T-helper 1 cell treated with Interleukin-12 subunit alpha and Interleukin-12 subunit beta and Interleukin-4 antibody, amounts not matched to agents 30 ng/mL and 1 ng/mL, for 36 hours (primary cell): Measurements from ENCODE around the gene SLC26A3. TPM values are rescaled to one million over a fixed set of nuclear protein-coding genes. Genes with fewer than 3 reads are reported as not detected.

Experiments
- intact Hi-C: fragments of 100-400 bp; cut with micrococcal nuclease; formaldehyde crosslinking; loops from one replicate; pipeline ENCODE4 v1.15.1; 2024
- total RNA-seq: library from RNA; stranded (reverse); gene quantifications from 2 replicates; pipeline ENCODE4 v1.2.3, GENCODE V29; 2022

SLC26A3 gene
- total RNA-seq, 1 donor from 2014 or later = not detected

GRCh38 chr7:107751113-107751512 is 51.9 kb downstream of the SLC26A3 start:
- intact Hi-C loops = no loop called here

- intact Hi-C loops = loop anchor here (10.0 kb wide), 1 partner anchor 701 kb away; the partner anchor contains the start of gene PRKAR2B
These were observed 57.0 kb downstream of the SLC26A3 start for GRCh38 chr7:107746006-107746405.

GRCh38 chr7:107744345-107744750 is 58.7 kb downstream of the SLC26A3 start:
- intact Hi-C loops = loop anchor here (1.0 to 10.0 kb wide), 4 partner anchors 113 to 1398 kb away; partner anchors contain the start of genes CCDC71L and PRKAR2B

- intact Hi-C loops = loop anchor here (1.0 to 10.0 kb wide), 16 partner anchors 84 to 1458 kb away; partner anchors contain the start of genes BCAP29, CCDC71L, COG5 and DLD
These were observed 59.3 kb downstream of the SLC26A3 start, which contains the start of gene CBLL1 for GRCh38 chr7:107743567-107744344. CBLL1 (plus strand) TSS chr7:107744142; CDS start chr7:107744164, 22 bp downstream.

- intact Hi-C loops = loop anchor here (1.0 to 10.0 kb wide), 14 partner anchors 84 to 1458 kb away; partner anchors contain the start of genes BCAP29, COG5, DLD and DNAJB9
These were observed 60.1 kb downstream of the SLC26A3 start for GRCh38 chr7:107742678-107743566.

- intact Hi-C loops = loop anchor here (5.0 kb wide), 2 partner anchors 146 to 166 kb away; partner anchors contain the start of genes BCAP29, COG5 and DUS4L
These were observed 74.7 kb downstream of the SLC26A3 start for GRCh38 chr7:107728276-107728675.

- intact Hi-C loops = loop anchor here (5.0 kb wide), 2 partner anchors 144 to 164 kb away; partner anchors contain the start of genes BCAP29, COG5 and DUS4L
These were observed 76.5 kb downstream of the SLC26A3 start for GRCh38 chr7:107726356-107727130.

- intact Hi-C loops = loop anchor here (1.0 to 5.0 kb wide), 7 partner anchors 66 to 932 kb away; partner anchors contain the start of genes BCAP29, COG5 and DUS4L
These were observed 77.8 kb downstream of the SLC26A3 start for GRCh38 chr7:107725138-107725740.

GRCh38 chr7:107723255-107723654 is 79.8 kb downstream of the SLC26A3 start:
- intact Hi-C loops = no loop called here

GRCh38 chr7:107721286-107721685 is 81.7 kb downstream of the SLC26A3 start:
- intact Hi-C loops = no loop called here

GRCh38 chr7:107718456-107719193 is 84.4 kb downstream of the SLC26A3 start:
- intact Hi-C loops = no loop called here

- intact Hi-C loops = no loop called here
These were observed 87.5 kb downstream of the SLC26A3 start for GRCh38 chr7:107715531-107715930.

Other genes starting within 250 kb of the SLC26A3 start
- gene COG5, start 239.3 kb downstream of the SLC26A3 start, total RNA-seq = 42.7 and 47.8 TPM in 2 replicates
- gene DUS4L, start 239.3 kb downstream of the SLC26A3 start, total RNA-seq = 9.6 and 11.2 TPM in 2 replicates
- gene BCAP29, start 223.0 kb downstream of the SLC26A3 start, total RNA-seq = 51.4 and 58.8 TPM in 2 replicates
- gene SLC26A4, start 142.4 kb downstream of the SLC26A3 start, total RNA-seq = 17.4 and 17.8 TPM in 2 replicates
- gene CBLL1, start 59.1 kb downstream of the SLC26A3 start, total RNA-seq = 47.9 and 49.8 TPM in 2 replicates
- 76.2 and 77.9 TPM in 2 replicates for gene DLD, start 88.0 kb upstream of the SLC26A3 start, total RNA-seq
- not detected in 2 replicates for gene LAMB1, start 199.9 kb upstream of the SLC26A3 start, total RNA-seq